Measurements from ENCODE around the gene OR2AE1.

DNA sequence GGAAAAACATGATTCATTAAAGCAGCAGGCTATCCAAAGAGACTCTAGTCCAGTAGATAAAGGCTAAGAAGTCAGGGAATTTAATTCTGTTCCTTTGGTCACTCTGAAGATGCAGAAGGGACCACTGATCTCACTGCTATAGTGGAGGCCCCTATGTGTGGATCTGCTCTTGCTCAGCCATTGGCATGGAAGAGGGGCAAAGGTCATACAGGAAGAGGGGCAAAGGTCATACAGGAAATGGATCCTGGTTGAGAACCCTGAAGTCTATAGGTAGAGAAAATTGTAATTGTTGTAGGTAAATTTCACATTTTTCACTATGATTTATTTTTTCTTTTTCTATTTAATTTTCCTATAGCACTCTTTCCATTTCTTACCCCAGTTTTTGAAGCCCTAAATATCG is 21.6 kb downstream of the OR2AE1 start:
- TF ChIP-seq CTCF (IDR thresholded peaks at IDR 0.05; ENCODE audit: poor library complexity) (no peak), EZH2 (IDR thresholded peaks at IDR 0.05; ENCODE audit: borderline replicate concordance) (no peak)
